ENCODE results near the gene CLCN6. TPM values are rescaled to one million over a fixed set of nuclear protein-coding genes. Genes with fewer than 3 reads are reported as not detected.

CLCN6 gene, protein sequence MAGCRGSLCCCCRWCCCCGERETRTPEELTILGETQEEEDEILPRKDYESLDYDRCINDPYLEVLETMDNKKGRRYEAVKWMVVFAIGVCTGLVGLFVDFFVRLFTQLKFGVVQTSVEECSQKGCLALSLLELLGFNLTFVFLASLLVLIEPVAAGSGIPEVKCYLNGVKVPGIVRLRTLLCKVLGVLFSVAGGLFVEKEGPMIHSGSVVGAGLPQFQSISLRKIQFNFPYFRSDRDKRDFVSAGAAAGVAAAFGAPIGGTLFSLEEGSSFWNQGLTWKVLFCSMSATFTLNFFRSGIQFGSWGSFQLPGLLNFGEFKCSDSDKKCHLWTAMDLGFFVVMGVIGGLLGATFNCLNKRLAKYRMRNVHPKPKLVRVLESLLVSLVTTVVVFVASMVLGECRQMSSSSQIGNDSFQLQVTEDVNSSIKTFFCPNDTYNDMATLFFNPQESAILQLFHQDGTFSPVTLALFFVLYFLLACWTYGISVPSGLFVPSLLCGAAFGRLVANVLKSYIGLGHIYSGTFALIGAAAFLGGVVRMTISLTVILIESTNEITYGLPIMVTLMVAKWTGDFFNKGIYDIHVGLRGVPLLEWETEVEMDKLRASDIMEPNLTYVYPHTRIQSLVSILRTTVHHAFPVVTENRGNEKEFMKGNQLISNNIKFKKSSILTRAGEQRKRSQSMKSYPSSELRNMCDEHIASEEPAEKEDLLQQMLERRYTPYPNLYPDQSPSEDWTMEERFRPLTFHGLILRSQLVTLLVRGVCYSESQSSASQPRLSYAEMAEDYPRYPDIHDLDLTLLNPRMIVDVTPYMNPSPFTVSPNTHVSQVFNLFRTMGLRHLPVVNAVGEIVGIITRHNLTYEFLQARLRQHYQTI
- total RNA-seq, result 10.3 and 19.3 TPM in 2 replicates
- 13.8 and 15.3 TPM in 2 replicates for polyA plus RNA-seq
- polyA plus RNA-seq (2012), result 11.1 and 12.9 TPM in 2 replicates
- polyA minus RNA-seq (ENCODE audit: low replicate concordance), result 18.6 and 24.6 TPM in 2 replicates

DNA sequence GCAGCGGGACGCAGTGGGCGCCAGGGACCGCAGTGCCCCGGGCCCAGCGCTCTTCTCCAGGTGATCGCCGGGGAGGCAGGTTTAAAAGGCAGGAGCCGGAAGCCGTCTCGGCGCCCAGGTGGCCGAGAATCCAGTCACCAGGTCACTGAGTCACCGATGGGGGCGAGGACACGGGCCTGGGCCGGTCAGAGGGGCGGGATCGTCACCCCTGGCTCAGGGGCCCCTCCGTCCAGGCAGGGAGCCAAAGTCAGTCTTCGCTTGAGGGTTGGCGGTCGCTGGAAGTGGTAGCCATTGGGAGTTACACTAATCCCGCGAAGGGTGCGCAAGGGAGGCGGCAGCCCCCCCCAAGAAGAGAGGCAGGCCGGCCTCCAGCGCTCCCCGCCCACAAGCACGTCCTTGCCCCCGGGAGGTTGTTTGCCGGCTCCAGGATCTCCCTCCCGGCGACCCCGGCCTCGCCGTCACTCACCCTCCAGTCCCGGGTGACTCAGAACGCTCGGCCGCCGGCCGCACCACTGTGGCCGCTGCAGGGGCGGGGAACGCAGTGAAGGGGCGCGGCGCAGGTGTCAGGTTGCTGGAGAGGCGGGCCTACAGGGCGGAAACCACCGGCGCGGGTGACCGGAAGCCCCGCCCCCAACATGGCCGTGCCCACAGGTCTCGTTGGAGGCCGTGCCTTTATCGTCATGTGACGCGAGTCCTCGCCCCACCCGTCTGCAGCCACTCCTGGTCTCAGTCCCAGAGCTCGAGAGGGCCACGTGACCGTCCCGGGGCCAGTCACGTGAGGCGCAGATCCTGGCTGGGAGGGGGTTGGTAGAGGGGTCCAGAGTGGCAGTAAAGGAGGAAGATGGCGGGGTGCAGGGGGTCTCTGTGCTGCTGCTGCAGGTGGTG lies at the start of gene CLCN6, which contains the start of gene MTHFR:
Gene CLCN6 (plus strand): TSS at position 770 of the 885 bp plus-strand sequence. CDS start 72 bp downstream, at position 842.
Gene MTHFR (minus strand): TSS at position 543 of the 885 bp plus-strand sequence. CDS start 2,848 bp downstream, outside the sequence.
- peak; percentile 99 for DNase-seq (ENCODE audit: low read depth in 2 of 2)
- peak within 1 kb of the TSS; percentile 92 for H3K27ac ChIP-seq (ENCODE audit: insufficient read depth, low read length)
- peaks cover 7% of the 10 kb centered on the region for H3K4me1 ChIP-seq (ENCODE audit: control insufficient read depth, extremely low read depth, insufficient read depth, low read length)
- no peaks in the 10 kb centered on the region for H4K20me1 ChIP-seq (ENCODE audit: control insufficient read depth, extremely low read depth, insufficient read depth, low read length)
- peaks cover 58% of the 10 kb centered on the region for H3K79me2 ChIP-seq (ENCODE audit: control insufficient read depth, insufficient read depth, low read length)
- H3K4me2 ChIP-seq (ENCODE audit: extremely low read depth, insufficient read depth, low read length), result peak within 1 kb of the TSS; percentile 100
- peak within 1 kb of the TSS; percentile 69 for H2AFZ ChIP-seq (ENCODE audit: low read length)
- peaks cover 6% of the 10 kb centered on the region for H3K36me3 ChIP-seq (ENCODE audit: control insufficient read depth, insufficient read depth, low read length)
- no peaks in the 10 kb centered on the region for H3K9me3 ChIP-seq (ENCODE audit: control insufficient read depth, insufficient read depth, low read depth, low read length)
- peak within 1 kb of the TSS; percentile 83 for H3K9ac ChIP-seq (ENCODE audit: insufficient read depth, low read length)
- TF ChIP-seq, protein P1, sequence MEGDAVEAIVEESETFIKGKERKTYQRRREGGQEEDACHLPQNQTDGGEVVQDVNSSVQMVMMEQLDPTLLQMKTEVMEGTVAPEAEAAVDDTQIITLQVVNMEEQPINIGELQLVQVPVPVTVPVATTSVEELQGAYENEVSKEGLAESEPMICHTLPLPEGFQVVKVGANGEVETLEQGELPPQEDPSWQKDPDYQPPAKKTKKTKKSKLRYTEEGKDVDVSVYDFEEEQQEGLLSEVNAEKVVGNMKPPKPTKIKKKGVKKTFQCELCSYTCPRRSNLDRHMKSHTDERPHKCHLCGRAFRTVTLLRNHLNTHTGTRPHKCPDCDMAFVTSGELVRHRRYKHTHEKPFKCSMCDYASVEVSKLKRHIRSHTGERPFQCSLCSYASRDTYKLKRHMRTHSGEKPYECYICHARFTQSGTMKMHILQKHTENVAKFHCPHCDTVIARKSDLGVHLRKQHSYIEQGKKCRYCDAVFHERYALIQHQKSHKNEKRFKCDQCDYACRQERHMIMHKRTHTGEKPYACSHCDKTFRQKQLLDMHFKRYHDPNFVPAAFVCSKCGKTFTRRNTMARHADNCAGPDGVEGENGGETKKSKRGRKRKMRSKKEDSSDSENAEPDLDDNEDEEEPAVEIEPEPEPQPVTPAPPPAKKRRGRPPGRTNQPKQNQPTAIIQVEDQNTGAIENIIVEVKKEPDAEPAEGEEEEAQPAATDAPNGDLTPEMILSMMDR (conservative IDR thresholded peaks at IDR 0.05 in 1 of 2, IDR thresholded peaks at IDR 0.05 in 1 of 2; ENCODE audit: low read depth in 1 of 2, low read length in 2 of 2), result no peak
- TF ChIP-seq EZH2 (IDR thresholded peaks at IDR 0.05; ENCODE audit: low read length, missing control alignments), result no peak
- H3K27me3 ChIP-seq (ENCODE audit: control insufficient read depth, insufficient read depth, low read length), result no peaks in the 10 kb centered on the region
- peak within 1 kb of the TSS; percentile 79 to 99 (median 86) for H3K4me3 ChIP-seq (replicated peaks in 1 of 4; ENCODE audit: control extremely low read depth in 1 of 4, insufficient read depth in 1 of 4, low read depth in 3 of 4, low read length in 4 of 4)

DNA sequence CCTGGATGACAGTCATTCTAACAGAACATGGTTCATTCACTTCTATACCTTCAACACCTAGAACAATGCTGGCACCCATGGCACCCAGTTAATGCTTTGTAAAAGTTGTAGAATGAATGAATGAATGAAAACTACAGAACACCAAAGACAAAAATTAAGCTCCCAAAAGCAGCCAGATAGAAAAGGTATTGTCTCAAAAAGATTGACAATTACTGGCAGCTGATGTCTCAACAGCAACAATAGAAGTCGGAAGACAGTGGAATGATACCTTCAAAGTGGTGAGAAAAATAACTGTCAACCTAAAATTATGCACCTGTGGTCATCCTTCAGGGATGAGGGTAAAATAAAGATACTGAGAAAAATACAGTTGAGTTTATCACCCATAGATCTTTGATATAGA lies 48.9 kb upstream of the CLCN6 start:
- peaks cover 10% of the 10 kb centered on the region for H3K27me3 ChIP-seq (ENCODE audit: control insufficient read depth, insufficient read depth, low read length)
- no peak for DNase-seq (ENCODE audit: low read depth in 2 of 2)

More for the DNA sequence above, 48.9 kb upstream of the CLCN6 start:
- TF ChIP-seq, protein P1 (conservative IDR thresholded peaks at IDR 0.05 in 1 of 2, IDR thresholded peaks at IDR 0.05 in 1 of 2; ENCODE audit: low read depth in 1 of 2, low read length in 2 of 2), result no peak
- TF ChIP-seq EZH2 (IDR thresholded peaks at IDR 0.05; ENCODE audit: low read length, missing control alignments), result no peak
- Histone ChIP-seq H3K9ac (ENCODE audit: insufficient read depth, low read length) (no peak overlapping the region), H3K4me2 (ENCODE audit: extremely low read depth, insufficient read depth, low read length) (no peak overlapping the region), H3K36me3 (ENCODE audit: control insufficient read depth, insufficient read depth, low read length) (no peaks in the 10 kb centered on the region), H3K27ac (ENCODE audit: insufficient read depth, low read length) (no peak overlapping the region), H3K4me1 (ENCODE audit: control insufficient read depth, extremely low read depth, insufficient read depth, low read length) (no peaks in the 10 kb centered on the region), H4K20me1 (ENCODE audit: control insufficient read depth, extremely low read depth, insufficient read depth, low read length) (no peaks in the 10 kb centered on the region), H3K9me3 (ENCODE audit: control insufficient read depth, insufficient read depth, low read depth, low read length) (no peaks in the 10 kb centered on the region), H2AFZ (ENCODE audit: low read length) (no peak overlapping the region), H3K4me3 (replicated peaks in 1 of 4; ENCODE audit: control extremely low read depth in 1 of 4, insufficient read depth in 1 of 4, low read depth in 3 of 4, low read length in 4 of 4) (no peak overlapping the region), H3K79me2 (ENCODE audit: control insufficient read depth, insufficient read depth, low read length) (no peaks in the 10 kb centered on the region)

Data from fibroblast of lung (primary cell).